ACC112 (cell line): ENCODE data around the gene CMTM5.

Experiments used
- H2AFZ ChIP-seq: fragments of 200-600 bp; sonication (generic); one replicate; pipeline ENCODE4 v1.6.0; 2017; ENCODE audit warnings: antibody characterized with exemption, low read length; ENCODE audit not compliant: unreplicated experiment
- H3K27ac ChIP-seq: fragments of 200-600 bp; sonication (generic); 2 replicates; pipeline ENCODE4 v1.5.1; 2014; ENCODE audit warnings: low read depth, mild to moderate bottlenecking, antibody characterized with exemption, low read length, moderate library complexity
- H3K27me3 ChIP-seq: fragments of 200-600 bp; sonication (generic); 2 replicates; pipeline ENCODE4 v1.6.1; 2014; ENCODE audit warnings: mild to moderate bottlenecking, antibody characterized with exemption, low read length, moderate library complexity, mixed read lengths; ENCODE audit not compliant: insufficient read depth
- H3K36me3 ChIP-seq: fragments of 200-600 bp; sonication (generic); 2 replicates; pipeline ENCODE4 v1.6.1; 2016; ENCODE audit warnings: mild to moderate bottlenecking, antibody characterized with exemption, low read length, moderate library complexity, mixed read lengths; ENCODE audit not compliant: insufficient read depth
- H3K4me1 ChIP-seq: fragments of 200-600 bp; sonication (generic); one replicate; pipeline ENCODE4 v1.6.1; 2016; ENCODE audit warnings: low read length, mixed read lengths; ENCODE audit not compliant: insufficient read depth, unreplicated experiment, control insufficient read depth
- H3K4me3 ChIP-seq: fragments of 200-600 bp; sonication (generic); 2 replicates; pipeline ENCODE4 v1.5.1; 2014; ENCODE audit warnings: mild to moderate bottlenecking, low read depth, low read length
- H3K79me2 ChIP-seq: fragments of 200-600 bp; sonication (generic); one replicate; pipeline ENCODE4 v1.6.0; 2016; ENCODE audit warnings: low read length; ENCODE audit not compliant: control insufficient read depth, unreplicated experiment, insufficient read depth

The CMTM5 gene

GRCh38 chr14:23349156-23349845, 27.5 kb upstream of the CMTM5 start:
- peaks cover 4% of the 10 kb centered on the region for H3K4me1 ChIP-seq
- no peaks in the 10 kb centered on the region for H3K79me2 ChIP-seq
- H3K4me3 ChIP-seq, result no peak overlapping the region
- no peak overlapping the region for H3K27ac ChIP-seq
- no peak overlapping the region for H2AFZ ChIP-seq
- H3K36me3 ChIP-seq, result no peaks in the 10 kb centered on the region
- H3K27me3 ChIP-seq, result no peaks in the 10 kb centered on the region

DNA sequence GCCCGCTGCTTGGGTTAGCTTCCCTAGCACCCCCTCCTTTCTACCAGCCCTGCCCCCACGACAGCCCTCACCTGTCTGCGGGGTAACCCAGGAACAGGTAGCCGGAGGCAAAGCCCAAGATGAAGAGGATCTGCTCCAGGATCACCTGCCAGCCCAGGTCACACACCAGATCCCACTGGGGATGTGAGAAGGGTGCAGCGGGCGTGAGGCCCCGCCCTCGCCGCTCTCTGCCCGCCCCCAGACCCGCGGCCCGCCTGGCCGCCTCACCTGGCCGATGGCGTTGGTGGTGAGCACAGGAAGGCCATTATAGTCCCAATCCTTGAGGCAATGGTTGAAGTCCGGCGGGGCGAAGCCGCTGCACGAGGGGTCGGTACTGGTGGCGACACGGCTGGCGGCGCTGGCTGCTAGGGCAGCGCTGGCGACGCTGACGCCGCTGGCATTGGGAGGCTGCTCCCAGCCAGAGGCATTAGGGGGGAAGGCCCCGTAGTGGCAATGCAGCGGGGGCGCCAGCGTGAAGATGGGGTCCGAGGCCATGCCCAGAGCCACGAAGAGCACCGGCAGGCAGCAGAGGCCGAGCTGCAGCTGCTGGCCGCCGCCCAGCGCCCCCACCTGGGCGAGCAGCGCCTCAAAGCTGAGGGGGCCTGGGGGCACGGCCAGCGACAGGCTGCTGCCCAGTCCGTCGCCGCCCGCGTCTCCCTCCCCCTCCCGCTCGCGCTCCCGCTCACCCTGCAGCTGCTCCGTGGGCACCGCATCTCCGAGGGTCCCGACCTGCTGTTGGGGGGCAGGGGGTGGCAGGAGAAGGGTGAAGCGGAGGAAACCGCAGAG, 25.0 kb upstream of the CMTM5 start:
- Histone ChIP-seq H3K4me1 (peaks cover 4% of the 10 kb centered on the region), H3K27me3 (no peaks in the 10 kb centered on the region), H2AFZ (peak overlapping the region; percentile 82), H3K4me3 (peak overlapping the region; percentile 95), H3K36me3 (no peaks in the 10 kb centered on the region), H3K79me2 (no peaks in the 10 kb centered on the region), H3K27ac (no peak overlapping the region)

- H3K27ac ChIP-seq, result peak within 1 kb of the TSS; percentile 35; the same call in 1 of the 2 replicates
- no peaks in the 10 kb centered on the region for H3K36me3 ChIP-seq
- no peaks in the 10 kb centered on the region for H3K79me2 ChIP-seq
- peak within 1 kb of the TSS; percentile 95 for H3K4me3 ChIP-seq
- H3K27me3 ChIP-seq, result no peaks in the 10 kb centered on the region
- H2AFZ ChIP-seq, result peak within 1 kb of the TSS; percentile 82
- H3K4me1 ChIP-seq, result peaks cover 4% of the 10 kb centered on the region
These were observed 24.1 kb upstream of the CMTM5 start, which contains the start of gene SLC22A17 for GRCh38 chr14:23352506-23353432. SLC22A17 (minus strand) TSS chr14:23352887.

DNA sequence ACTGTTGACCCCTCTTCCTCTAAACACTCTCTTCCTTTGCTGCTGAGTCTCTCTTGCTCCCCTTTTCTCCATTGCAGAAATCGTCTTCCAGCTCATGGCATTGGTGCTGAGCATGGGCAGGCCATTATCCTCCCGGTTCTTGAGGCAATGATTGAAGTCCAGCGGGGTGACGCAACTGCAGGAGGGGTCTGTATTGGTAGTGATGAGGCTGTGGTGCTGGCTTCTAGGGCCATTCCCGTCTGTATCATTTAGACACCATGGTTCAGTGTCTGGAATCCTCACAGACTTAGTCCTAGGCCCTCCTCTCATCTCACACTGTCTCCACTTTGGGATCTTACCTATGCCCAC, 23.4 kb upstream of the CMTM5 start:
- Histone ChIP-seq H2AFZ (no peak overlapping the region), H3K36me3 (no peaks in the 10 kb centered on the region), H3K4me1 (peaks cover 4% of the 10 kb centered on the region), H3K27me3 (no peaks in the 10 kb centered on the region), H3K79me2 (no peaks in the 10 kb centered on the region), H3K4me3 (peak overlapping the region; percentile 95; the same call in 1 of the 2 replicates), H3K27ac (no peak overlapping the region)

GRCh38 chr14:23354990-23355389, 21.9 kb upstream of the CMTM5 start:
- Histone ChIP-seq H3K79me2 (no peaks in the 10 kb centered on the region), H3K4me3 (no peak overlapping the region), H3K27me3 (no peaks in the 10 kb centered on the region), H3K4me1 (peaks cover 4% of the 10 kb centered on the region), H3K36me3 (no peaks in the 10 kb centered on the region), H3K27ac (no peak overlapping the region), H2AFZ (no peak overlapping the region)

DNA sequence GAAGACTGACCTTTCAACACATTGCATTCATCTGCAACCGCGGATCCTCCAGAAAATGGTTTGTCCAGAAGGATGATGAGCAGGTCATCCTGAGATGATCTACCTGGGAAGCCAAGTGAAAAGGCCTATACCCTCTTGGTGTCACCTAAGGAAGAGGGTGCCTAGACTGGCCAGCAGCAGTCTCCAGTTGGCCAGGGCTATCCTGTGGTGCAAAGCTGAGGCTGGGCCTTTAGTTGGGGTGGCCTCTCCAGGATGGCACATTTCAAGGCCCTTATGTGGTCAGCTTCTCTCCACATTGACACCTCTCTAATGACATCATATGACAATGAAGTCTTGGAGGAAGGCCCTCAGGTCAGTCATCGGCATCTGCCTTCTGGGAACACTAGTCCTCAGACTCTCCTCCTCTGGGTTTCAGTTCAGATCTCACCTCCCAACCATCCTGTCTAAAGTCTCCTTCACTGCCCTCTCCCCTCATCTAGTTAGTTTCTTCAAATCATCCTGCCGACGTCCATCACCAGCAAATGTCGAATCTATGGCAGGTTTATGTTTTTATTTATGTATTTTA, 20.9 kb upstream of the CMTM5 start:
- Histone ChIP-seq H3K4me3 (no peak overlapping the region), H3K27me3 (no peaks in the 10 kb centered on the region), H3K36me3 (no peaks in the 10 kb centered on the region), H2AFZ (no peak overlapping the region), H3K27ac (no peak overlapping the region), H3K4me1 (peaks cover 4% of the 10 kb centered on the region), H3K79me2 (no peaks in the 10 kb centered on the region)

- Histone ChIP-seq H3K36me3 (no peaks in the 10 kb centered on the region), H2AFZ (no peak overlapping the region), H3K79me2 (peaks cover 1% of the 10 kb centered on the region), H3K27ac (no peak overlapping the region), H3K27me3 (no peaks in the 10 kb centered on the region), H3K4me3 (no peak overlapping the region), H3K4me1 (peaks cover 6% of the 10 kb centered on the region)
These were observed 20.2 kb upstream of the CMTM5 start for GRCh38 chr14:23356662-23357061.

DNA sequence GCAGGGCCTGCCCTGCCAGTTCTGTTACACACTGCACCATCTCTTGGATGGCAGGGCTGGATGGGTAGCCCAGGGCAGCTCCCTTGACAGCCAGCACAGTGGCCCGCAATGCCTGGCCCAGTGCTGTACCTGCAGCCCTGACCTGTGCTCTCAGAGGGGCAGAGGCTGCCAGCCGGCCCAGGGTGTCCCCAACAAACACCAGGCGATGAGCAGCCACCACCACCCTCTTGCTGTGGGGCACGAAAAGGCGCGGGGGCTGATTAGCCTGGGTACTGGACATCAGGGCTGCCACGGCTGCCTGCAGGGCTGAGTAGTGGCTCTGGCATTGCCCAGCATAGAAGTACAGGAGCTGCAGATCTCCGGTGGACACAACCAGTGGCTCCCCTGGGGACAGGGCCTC, 19.6 kb upstream of the CMTM5 start:
- H3K4me3 ChIP-seq, result no peak overlapping the region
- no peaks in the 10 kb centered on the region for H3K36me3 ChIP-seq
- H3K27ac ChIP-seq, result no peak overlapping the region
- no peaks in the 10 kb centered on the region for H3K27me3 ChIP-seq
- H3K79me2 ChIP-seq, result peaks cover 3% of the 10 kb centered on the region
- H2AFZ ChIP-seq, result no peak overlapping the region
- peaks cover 11% of the 10 kb centered on the region for H3K4me1 ChIP-seq

DNA sequence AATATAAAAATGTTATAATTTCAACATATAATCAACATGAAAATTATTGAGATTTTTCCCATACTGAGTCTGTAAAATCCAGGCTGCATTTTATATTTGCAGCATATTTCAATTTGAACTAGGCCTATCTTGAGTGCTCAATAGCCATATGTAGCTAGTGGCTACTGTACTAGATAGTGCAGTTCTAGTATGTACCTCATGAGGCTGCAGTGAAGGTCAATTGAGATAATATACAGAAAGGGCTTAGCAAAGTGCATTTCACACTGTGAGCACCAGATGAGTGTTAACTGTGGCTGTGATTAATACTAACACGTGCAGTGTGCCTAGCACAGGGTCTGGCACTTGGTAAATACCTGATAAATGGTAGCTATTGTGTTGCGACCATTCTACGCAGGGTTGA, 18.8 kb upstream of the CMTM5 start:
- Histone ChIP-seq H3K79me2 (peaks cover 3% of the 10 kb centered on the region), H2AFZ (no peak overlapping the region), H3K36me3 (no peaks in the 10 kb centered on the region)

DNA sequence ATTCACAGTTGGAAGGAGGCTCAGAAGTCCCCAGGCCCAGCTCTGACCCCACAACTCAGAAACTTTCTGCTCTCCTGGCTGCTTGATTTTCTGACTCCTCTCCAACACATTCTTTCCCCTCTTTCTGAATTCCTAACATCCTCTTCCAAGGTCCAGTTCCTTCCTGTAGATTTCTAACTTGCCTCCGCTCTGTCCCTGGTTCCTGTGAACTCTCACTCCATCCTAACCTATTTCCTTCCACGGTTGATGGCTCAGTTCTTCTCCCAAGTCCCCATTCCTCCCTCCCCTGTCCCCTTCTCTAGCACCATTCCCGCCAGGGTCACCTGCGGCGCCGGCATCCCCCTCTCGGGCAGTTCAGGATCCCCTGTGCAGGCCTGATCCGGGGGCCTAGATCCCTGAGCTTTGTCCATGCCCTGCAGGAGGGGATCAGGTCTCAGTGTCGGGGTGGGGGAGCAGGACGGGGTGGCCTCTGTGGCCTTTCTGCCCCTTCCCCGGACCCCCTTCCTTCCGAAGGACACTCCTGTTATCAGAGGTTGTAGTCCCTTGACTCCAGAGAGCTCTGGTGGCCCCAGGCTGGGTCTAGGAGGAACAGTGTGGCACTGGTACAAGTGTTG, 18.2 kb upstream of the CMTM5 start:
- no peaks in the 10 kb centered on the region for H3K27me3 ChIP-seq
- no peak overlapping the region for H3K27ac ChIP-seq
- peaks cover 8% of the 10 kb centered on the region for H3K4me1 ChIP-seq
- peaks cover 3% of the 10 kb centered on the region for H3K79me2 ChIP-seq
- H2AFZ ChIP-seq, result no peak overlapping the region
- no peak overlapping the region for H3K4me3 ChIP-seq
- no peaks in the 10 kb centered on the region for H3K36me3 ChIP-seq

More for the DNA sequence above, 18.8 kb upstream of the CMTM5 start:
- Histone ChIP-seq H3K27me3 (no peaks in the 10 kb centered on the region), H3K4me1 (peaks cover 10% of the 10 kb centered on the region), H3K4me3 (no peak overlapping the region), H3K27ac (no peak overlapping the region)
